HG03064 (cell line): ENCODE results near the gene DYNLRB2.

Source experiments
- ATAC-seq: cut with Tn5 transposase; IDR thresholded peaks from one replicate; pipeline ENCODE4 v1.9.1; 2021; ENCODE audit warnings: low read depth; ENCODE audit not compliant: unreplicated experiment

The DYNLRB2 gene

DNA sequence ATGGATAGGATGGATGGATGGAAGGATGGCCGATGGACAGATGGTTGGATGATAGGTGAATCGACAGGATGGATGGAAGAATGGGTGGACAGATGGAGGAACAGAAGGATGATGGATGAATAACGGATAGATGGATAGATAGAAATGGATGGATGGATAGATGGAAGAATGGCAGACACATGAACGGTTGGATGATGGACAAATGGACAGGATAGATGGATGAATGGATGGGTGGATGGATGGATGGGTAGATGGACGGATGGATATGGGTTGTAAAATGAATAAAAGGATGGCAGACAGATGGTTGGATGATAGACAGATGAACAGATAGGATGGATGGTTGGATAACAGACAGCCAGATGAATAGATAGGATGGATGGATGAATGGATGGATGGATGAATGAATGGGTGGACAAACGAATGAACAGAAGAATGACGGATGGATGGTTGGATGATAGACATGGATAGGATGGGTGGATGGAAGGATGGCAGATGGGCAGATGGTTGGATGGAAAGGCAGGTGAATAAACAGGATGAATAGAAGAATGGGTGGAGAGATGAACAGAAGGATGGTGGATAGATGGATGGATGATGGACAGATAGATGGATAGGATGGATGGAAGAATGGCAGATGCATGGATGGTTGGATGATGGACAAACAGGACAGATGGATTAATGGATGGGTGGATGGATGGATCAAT, 55.9 kb downstream of the DYNLRB2 start:
- no peak for ATAC-seq

DNA sequence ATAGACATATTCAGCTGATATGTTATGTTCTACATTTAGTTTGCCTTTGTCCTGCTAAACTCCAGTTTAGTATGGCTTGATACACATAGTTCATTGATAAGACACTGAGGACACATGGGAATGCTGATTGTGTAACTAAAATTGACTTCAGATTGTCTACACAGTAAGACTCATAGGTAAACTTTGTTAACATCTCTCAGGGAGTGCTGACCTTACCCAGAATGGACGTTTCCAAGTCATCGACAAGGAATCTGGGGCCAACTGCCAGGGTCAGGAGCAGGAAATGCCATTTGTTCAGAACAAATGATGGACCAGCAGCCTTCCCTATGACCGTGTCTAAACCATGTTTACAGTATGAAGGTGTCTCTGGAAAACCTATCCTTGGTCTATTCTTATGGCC, 58.7 kb downstream of the DYNLRB2 start:
- ATAC-seq, result no peak
